Panc1 (cell line): ENCODE data around the gene ARFGEF2. TPM values are rescaled to one million over a fixed set of nuclear protein-coding genes. Genes with fewer than 3 reads are reported as not detected.

ENCODE experiments used
- ATAC-seq: fragments of 200-7000 bp; cut with Tn5 transposase; 2 replicates; pipeline ENCODE4 v1.9.1; 2020; ENCODE audit warnings: mild to moderate bottlenecking, moderate library complexity
- BruUV-seq: library from RNA; stranded (reverse); fragments of 400-500 nt; replicated peaks from 2 replicates; lab custom pipeline; 2021; lab: Mats Ljungman, UMichigan
- CTCF ChIA-PET: fragments of 300-600 bp; sonication (Branson Sonifier 250); formaldehyde crosslinking; loops from one replicate; lab custom pipeline; 2022; ENCODE audit warnings: antibody characterized with exemption; lab: Charles Lee
- POLR2A ChIA-PET: fragments of 300-600 bp; sonication (Branson Sonifier 250); formaldehyde crosslinking; loops from one replicate; lab custom pipeline; 2022; ENCODE audit warnings: antibody characterized with exemption; lab: Charles Lee
- DNase-seq: peaks from one replicate; pipeline ENCODE4 v3.0.0-alpha.2; 2010; ENCODE audit warnings: low read depth, low spot score
- H3K27ac ChIP-seq: 2 replicates; pipeline ENCODE4 v1.5.1; 2011; ENCODE audit warnings: mild to moderate bottlenecking, low read length, inconsistent platforms
- H3K27me3 ChIP-seq: fragments of 200-500 bp; sonication (Bioruptor generic); 2 replicates; pipeline ENCODE4 v1.6.0; 2014; ENCODE audit warnings: low read length, inconsistent platforms; ENCODE audit not compliant: control insufficient read depth, insufficient read depth
- H3K36me3 ChIP-seq: fragments of 200-500 bp; sonication (Bioruptor generic); 2 replicates; pipeline ENCODE4 v1.5.1; 2014; ENCODE audit warnings: inconsistent platforms, mild to moderate bottlenecking, low read length, moderate library complexity; ENCODE audit not compliant: control insufficient read depth, insufficient read depth
- H3K4me1 ChIP-seq: 2 replicates; pipeline ENCODE4 v1.5.1; 2011; ENCODE audit warnings: inconsistent platforms, mild to moderate bottlenecking, low read length, moderate library complexity; ENCODE audit not compliant: control insufficient read depth, insufficient read depth
- H3K4me3 ChIP-seq, 2 experiments: 2 replicates each; pipeline ENCODE4 v1.5.1; 2011 to 2012; ENCODE audit warnings: low read depth in 2 of 2, low read length in 2 of 2, mild to moderate bottlenecking in 2 of 2, inconsistent platforms in 1 of 2, moderate library complexity in 1 of 2
- H3K9me3 ChIP-seq: fragments of 200-500 bp; sonication (Bioruptor generic); 2 replicates; pipeline ENCODE4 v1.5.1; 2014; ENCODE audit warnings: low read depth, mild to moderate bottlenecking, inconsistent platforms, low read length, moderate library complexity; ENCODE audit not compliant: control insufficient read depth, insufficient read depth
- CTCF ChIP-seq: fragments of 450-650 bp; IDR thresholded peaks from 2 replicates; pipeline ENCODE4 v1.5.1; 2017; ENCODE audit warnings: mild to moderate bottlenecking
- POLR2AphosphoS5 ChIP-seq: IDR thresholded peaks from 2 replicates; pipeline ENCODE4 v1.6.1; 2012; ENCODE audit warnings: mild to moderate bottlenecking, low read depth, low read length, moderate library complexity
- REST ChIP-seq, 2 experiments: IDR thresholded peaks; 2 replicates each; pipeline ENCODE4 v1.6.1; 2011 to 2012; ENCODE audit warnings: low read depth in 2 of 2, control low read depth in 1 of 2, low read length in 1 of 2, mild to moderate bottlenecking in 1 of 2, moderate library complexity in 1 of 2; ENCODE audit not compliant: insufficient read depth in 1 of 2
- SIN3A ChIP-seq: IDR thresholded peaks from 2 replicates; pipeline ENCODE4 v1.6.1; 2012; ENCODE audit warnings: low read depth, mild to moderate bottlenecking, low read length, moderate library complexity, borderline replicate concordance; ENCODE audit not compliant: insufficient read depth
- TCF7L2 ChIP-seq: IDR thresholded peaks from 2 replicates; pipeline ENCODE4 v1.6.1; 2011; ENCODE audit warnings: mild to moderate bottlenecking, low read depth, low read length, inconsistent platforms
- in situ Hi-C: cut with HindIII; loops from 2 replicates; pipeline ENCODE4 v1.10.0; 2016; ENCODE audit warnings: low sequenced_read_pairs, low pct_unique_long_range_greater_than_20kb
- intact Hi-C: fragments of 100-400 bp; cut with micrococcal nuclease; formaldehyde crosslinking; loops from one replicate; pipeline ENCODE4 v1.10.0; 2022; ENCODE audit not compliant: unreplicated experiment
- total RNA-seq: library from RNA; stranded (reverse); gene quantifications from one replicate; pipeline ENCODE4 v1.2.1, GENCODE V29; 2021; ENCODE audit not compliant: unreplicated experiment

ARFGEF2 gene
- total RNA-seq, 1 experiment from 2014 or later = 36.6 TPM

- no TSS peak for BruUV-seq
- Histone ChIP-seq H3K27me3 (no peaks in the 10 kb centered on the region), H3K4me3 (no peak overlapping the region), H3K27ac (no peak overlapping the region), H3K9me3 (no peaks in the 10 kb centered on the region), H3K4me1 (peaks cover 6% of the 10 kb centered on the region), H3K36me3 (no peaks in the 10 kb centered on the region)
- ATAC-seq (no peak), DNase-seq (no peak)
- in situ Hi-C loops = no loop called here
- intact Hi-C loops = loop anchor here (10.0 kb wide), 1 partner anchor 82 kb away; the partner anchor contains the start of gene PREX1
- ChIA-PET POLR2A (interaction anchor here (0.7 kb wide), 3 partner anchors 12 to 202 kb away, joined by 3 read pairs; no protein-coding TSS in a partner anchor), CTCF (interaction anchor here (1.2 kb wide), 1 partner anchor 416 kb away, joined by 3 read pairs; no protein-coding TSS in a partner anchor)
- no peak for TF ChIP-seq SIN3A
- TF ChIP-seq POLR2AphosphoS5 = no peak
- no peak for TF ChIP-seq TCF7L2
- TF ChIP-seq CTCF = no peak
- TF ChIP-seq REST (IDR thresholded peaks at IDR 0.05; ENCODE audit: insufficient read depth in 1 of 2, low read depth in 2 of 2, low read length in 1 of 2) = no peak
Observed at GRCh38 chr20:48906221-48906877, 15.2 kb upstream of the ARFGEF2 start.

- no peak for TF ChIP-seq REST (IDR thresholded peaks at IDR 0.05; ENCODE audit: insufficient read depth in 1 of 2, low read depth in 2 of 2, low read length in 1 of 2)
- no peak for TF ChIP-seq TCF7L2
- no peak for TF ChIP-seq CTCF
- no peak for TF ChIP-seq POLR2AphosphoS5
- TF ChIP-seq SIN3A = no peak
- BruUV-seq = no TSS peak
- Histone ChIP-seq H3K27ac (no peak overlapping the region), H3K4me1 (peaks cover 6% of the 10 kb centered on the region), H3K4me3 (no peak overlapping the region), H3K9me3 (no peaks in the 10 kb centered on the region), H3K36me3 (no peaks in the 10 kb centered on the region), H3K27me3 (no peaks in the 10 kb centered on the region)
- no peak for DNase-seq
- POLR2A ChIA-PET = no interaction called here
- CTCF ChIA-PET = no interaction called here
- in situ Hi-C loops = no loop called here
- no peak for ATAC-seq
- intact Hi-C loops = loop anchor here (10.0 kb wide), 1 partner anchor 84 kb away; the partner anchor contains the start of gene PREX1
Observed at GRCh38 chr20:48908656-48909319, 12.7 kb upstream of the ARFGEF2 start.
